ENCODE data around the gene TNS2. TPM values are rescaled to one million over a fixed set of nuclear protein-coding genes. Genes with fewer than 3 reads are reported as not detected.

Gene TNS2
- total and polyA plus RNA-seq, 9 of the 15 experiments (the other 6 are each of a cell fraction or from before 2014, with no cell fraction given): 0.28 to 3.1 (median 1.2) TPM; not detected in 1

GRCh38 chr12:53099071-53099882 lies 49.4 kb downstream of the TNS2 start (continued):
- TF ChIP-seq CBX3 (IDR thresholded peaks at IDR 0.05; ENCODE audit: borderline replicate concordance in 1 of 2, low read length in 2 of 2) (peak in 1 of 2 experiments; percentile 52; a peak in 1 of 3 replicates), SNAPC5 (CRISPR knock-in tag; IDR thresholded peaks at IDR 0.05) (no peak), BCL6 (CRISPR knock-in tag; IDR thresholded peaks at IDR 0.05) (no peak), TEAD4 (IDR thresholded peaks at IDR 0.05; ENCODE audit: low read length) (peak; percentile 75), TEAD4 (CRISPR knock-in tag; IDR thresholded peaks at IDR 0.05; ENCODE audit: borderline replicate concordance) (no peak), NCOA6 (IDR thresholded peaks at IDR 0.05) (no peak), CGGBP1 (CRISPR knock-in tag; IDR thresholded peaks at IDR 0.05) (no peak), CXXC5 (CRISPR knock-in tag; IDR thresholded peaks at IDR 0.05) (no peak), BRD9 (IDR thresholded peaks at IDR 0.05; ENCODE audit: low read depth, partially characterized antibody) (no peak), ERF (CRISPR knock-in tag; IDR thresholded peaks at IDR 0.05) (no peak), FOXP1 (CRISPR knock-in tag; IDR thresholded peaks at IDR 0.05) (no peak)
- TF ChIP-seq, protein P1, sequence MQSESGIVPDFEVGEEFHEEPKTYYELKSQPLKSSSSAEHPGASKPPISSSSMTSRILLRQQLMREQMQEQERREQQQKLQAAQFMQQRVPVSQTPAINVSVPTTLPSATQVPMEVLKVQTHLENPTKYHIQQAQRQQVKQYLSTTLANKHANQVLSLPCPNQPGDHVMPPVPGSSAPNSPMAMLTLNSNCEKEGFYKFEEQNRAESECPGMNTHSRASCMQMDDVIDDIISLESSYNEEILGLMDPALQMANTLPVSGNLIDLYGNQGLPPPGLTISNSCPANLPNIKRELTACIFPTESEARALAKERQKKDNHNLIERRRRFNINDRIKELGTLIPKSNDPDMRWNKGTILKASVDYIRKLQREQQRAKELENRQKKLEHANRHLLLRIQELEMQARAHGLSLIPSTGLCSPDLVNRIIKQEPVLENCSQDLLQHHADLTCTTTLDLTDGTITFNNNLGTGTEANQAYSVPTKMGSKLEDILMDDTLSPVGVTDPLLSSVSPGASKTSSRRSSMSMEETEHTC (IDR thresholded peaks at IDR 0.05): no peak
- TF ChIP-seq, protein P2, sequence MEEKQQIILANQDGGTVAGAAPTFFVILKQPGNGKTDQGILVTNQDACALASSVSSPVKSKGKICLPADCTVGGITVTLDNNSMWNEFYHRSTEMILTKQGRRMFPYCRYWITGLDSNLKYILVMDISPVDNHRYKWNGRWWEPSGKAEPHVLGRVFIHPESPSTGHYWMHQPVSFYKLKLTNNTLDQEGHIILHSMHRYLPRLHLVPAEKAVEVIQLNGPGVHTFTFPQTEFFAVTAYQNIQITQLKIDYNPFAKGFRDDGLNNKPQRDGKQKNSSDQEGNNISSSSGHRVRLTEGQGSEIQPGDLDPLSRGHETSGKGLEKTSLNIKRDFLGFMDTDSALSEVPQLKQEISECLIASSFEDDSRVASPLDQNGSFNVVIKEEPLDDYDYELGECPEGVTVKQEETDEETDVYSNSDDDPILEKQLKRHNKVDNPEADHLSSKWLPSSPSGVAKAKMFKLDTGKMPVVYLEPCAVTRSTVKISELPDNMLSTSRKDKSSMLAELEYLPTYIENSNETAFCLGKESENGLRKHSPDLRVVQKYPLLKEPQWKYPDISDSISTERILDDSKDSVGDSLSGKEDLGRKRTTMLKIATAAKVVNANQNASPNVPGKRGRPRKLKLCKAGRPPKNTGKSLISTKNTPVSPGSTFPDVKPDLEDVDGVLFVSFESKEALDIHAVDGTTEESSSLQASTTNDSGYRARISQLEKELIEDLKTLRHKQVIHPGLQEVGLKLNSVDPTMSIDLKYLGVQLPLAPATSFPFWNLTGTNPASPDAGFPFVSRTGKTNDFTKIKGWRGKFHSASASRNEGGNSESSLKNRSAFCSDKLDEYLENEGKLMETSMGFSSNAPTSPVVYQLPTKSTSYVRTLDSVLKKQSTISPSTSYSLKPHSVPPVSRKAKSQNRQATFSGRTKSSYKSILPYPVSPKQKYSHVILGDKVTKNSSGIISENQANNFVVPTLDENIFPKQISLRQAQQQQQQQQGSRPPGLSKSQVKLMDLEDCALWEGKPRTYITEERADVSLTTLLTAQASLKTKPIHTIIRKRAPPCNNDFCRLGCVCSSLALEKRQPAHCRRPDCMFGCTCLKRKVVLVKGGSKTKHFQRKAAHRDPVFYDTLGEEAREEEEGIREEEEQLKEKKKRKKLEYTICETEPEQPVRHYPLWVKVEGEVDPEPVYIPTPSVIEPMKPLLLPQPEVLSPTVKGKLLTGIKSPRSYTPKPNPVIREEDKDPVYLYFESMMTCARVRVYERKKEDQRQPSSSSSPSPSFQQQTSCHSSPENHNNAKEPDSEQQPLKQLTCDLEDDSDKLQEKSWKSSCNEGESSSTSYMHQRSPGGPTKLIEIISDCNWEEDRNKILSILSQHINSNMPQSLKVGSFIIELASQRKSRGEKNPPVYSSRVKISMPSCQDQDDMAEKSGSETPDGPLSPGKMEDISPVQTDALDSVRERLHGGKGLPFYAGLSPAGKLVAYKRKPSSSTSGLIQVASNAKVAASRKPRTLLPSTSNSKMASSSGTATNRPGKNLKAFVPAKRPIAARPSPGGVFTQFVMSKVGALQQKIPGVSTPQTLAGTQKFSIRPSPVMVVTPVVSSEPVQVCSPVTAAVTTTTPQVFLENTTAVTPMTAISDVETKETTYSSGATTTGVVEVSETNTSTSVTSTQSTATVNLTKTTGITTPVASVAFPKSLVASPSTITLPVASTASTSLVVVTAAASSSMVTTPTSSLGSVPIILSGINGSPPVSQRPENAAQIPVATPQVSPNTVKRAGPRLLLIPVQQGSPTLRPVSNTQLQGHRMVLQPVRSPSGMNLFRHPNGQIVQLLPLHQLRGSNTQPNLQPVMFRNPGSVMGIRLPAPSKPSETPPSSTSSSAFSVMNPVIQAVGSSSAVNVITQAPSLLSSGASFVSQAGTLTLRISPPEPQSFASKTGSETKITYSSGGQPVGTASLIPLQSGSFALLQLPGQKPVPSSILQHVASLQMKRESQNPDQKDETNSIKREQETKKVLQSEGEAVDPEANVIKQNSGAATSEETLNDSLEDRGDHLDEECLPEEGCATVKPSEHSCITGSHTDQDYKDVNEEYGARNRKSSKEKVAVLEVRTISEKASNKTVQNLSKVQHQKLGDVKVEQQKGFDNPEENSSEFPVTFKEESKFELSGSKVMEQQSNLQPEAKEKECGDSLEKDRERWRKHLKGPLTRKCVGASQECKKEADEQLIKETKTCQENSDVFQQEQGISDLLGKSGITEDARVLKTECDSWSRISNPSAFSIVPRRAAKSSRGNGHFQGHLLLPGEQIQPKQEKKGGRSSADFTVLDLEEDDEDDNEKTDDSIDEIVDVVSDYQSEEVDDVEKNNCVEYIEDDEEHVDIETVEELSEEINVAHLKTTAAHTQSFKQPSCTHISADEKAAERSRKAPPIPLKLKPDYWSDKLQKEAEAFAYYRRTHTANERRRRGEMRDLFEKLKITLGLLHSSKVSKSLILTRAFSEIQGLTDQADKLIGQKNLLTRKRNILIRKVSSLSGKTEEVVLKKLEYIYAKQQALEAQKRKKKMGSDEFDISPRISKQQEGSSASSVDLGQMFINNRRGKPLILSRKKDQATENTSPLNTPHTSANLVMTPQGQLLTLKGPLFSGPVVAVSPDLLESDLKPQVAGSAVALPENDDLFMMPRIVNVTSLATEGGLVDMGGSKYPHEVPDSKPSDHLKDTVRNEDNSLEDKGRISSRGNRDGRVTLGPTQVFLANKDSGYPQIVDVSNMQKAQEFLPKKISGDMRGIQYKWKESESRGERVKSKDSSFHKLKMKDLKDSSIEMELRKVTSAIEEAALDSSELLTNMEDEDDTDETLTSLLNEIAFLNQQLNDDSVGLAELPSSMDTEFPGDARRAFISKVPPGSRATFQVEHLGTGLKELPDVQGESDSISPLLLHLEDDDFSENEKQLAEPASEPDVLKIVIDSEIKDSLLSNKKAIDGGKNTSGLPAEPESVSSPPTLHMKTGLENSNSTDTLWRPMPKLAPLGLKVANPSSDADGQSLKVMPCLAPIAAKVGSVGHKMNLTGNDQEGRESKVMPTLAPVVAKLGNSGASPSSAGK (IDR thresholded peaks at IDR 0.05): no peak
